CD4-positive, alpha-beta T cell (primary cell): ENCODE measurements around the gene RFC4. TPM values are rescaled to one million over a fixed set of nuclear protein-coding genes. Genes with fewer than 3 reads are reported as not detected.
"Not testable (repeated sequence)": the region's sequence is repeated elsewhere in the genome, so short reads cannot be mapped to it uniquely, and the experiment has no call there.

Source experiments
- ATAC-seq: fragments of 200-7000 bp; cut with Tn5 transposase; one replicate; pipeline ENCODE4 v1.10.0; 2022; ENCODE audit warnings: mild to moderate bottlenecking; ENCODE audit not compliant: poor library complexity
- CTCF ChIA-PET: fragments of 350-600 bp; sonication (Branson Sonifier 250); formaldehyde crosslinking; loops from one replicate; lab custom pipeline; 2021; ENCODE audit warnings: antibody characterized with exemption, inconsistent platforms; lab: Charles Lee
- POLR2A ChIA-PET: fragments of 350-600 bp; sonication (Branson Sonifier 250); formaldehyde crosslinking; loops from one replicate; lab custom pipeline; 2021; ENCODE audit warnings: antibody characterized with exemption, inconsistent platforms; lab: Charles Lee
- DNase-seq, 14 experiments: peaks; one replicate each; pipeline ENCODE4 v3.0.0-alpha.2; 2013 to 2020; ENCODE audit warnings: mixed read lengths in 2 of 14
- H3K27ac ChIP-seq, 2 donors: one replicate each; pipeline versions ENCODE4 v1.5.1 to v1.7.0; 2013; ENCODE audit warnings: low read length in 2 of 2, low read depth in 1 of 2, mild to moderate bottlenecking in 1 of 2
- H3K27me3 ChIP-seq, 2 experiments: 1 replicate in 1 of 2; 2 replicates in 1 of 2; pipeline versions ENCODE4 v1.6.1 to v1.7.0; 2013; ENCODE audit warnings: low read length in 2 of 2, control low read depth in 1 of 2, mild to moderate bottlenecking in 1 of 2, moderate library complexity in 1 of 2; ENCODE audit not compliant: insufficient read depth in 2 of 2, control insufficient read depth in 1 of 2
- H3K36me3 ChIP-seq: one replicate; pipeline ENCODE4 v1.6.1; 2013; ENCODE audit warnings: low read length, control low read depth; ENCODE audit not compliant: insufficient read depth
- H3K4me1 ChIP-seq: one replicate; pipeline ENCODE4 v1.6.1; 2013; ENCODE audit warnings: low read length, control low read depth; ENCODE audit not compliant: insufficient read depth
- H3K4me3 ChIP-seq: one replicate; pipeline ENCODE4 v1.5.1; 2013; ENCODE audit warnings: mild to moderate bottlenecking, low read length, moderate library complexity
- H3K9me3 ChIP-seq, 2 experiments: 1 replicate in 1 of 2; 2 replicates in 1 of 2; pipeline versions ENCODE4 v1.6.1 to v1.7.0; 2013; ENCODE audit warnings: low read length in 2 of 2, mild to moderate bottlenecking in 2 of 2, control low read depth in 1 of 2, moderate library complexity in 1 of 2; ENCODE audit not compliant: control insufficient read depth in 1 of 2, insufficient read depth in 1 of 2
- H3K27ac Mint-ChIP-seq: one replicate; pipeline ENCODE4 v1.8.0; 2020; ENCODE audit warnings: mixed read lengths
- H3K27me3 Mint-ChIP-seq: one replicate; pipeline ENCODE4 v1.8.0; 2021; ENCODE audit warnings: mixed read lengths
- H3K36me3 Mint-ChIP-seq: one replicate; pipeline ENCODE4 v1.8.0; 2021; ENCODE audit warnings: low read depth, mixed read lengths
- H3K4me1 Mint-ChIP-seq: one replicate; pipeline ENCODE4 v1.8.0; 2021; ENCODE audit warnings: low read depth, mixed read lengths
- H3K4me3 Mint-ChIP-seq: one replicate; pipeline ENCODE4 v1.8.0; 2020; ENCODE audit warnings: mild to moderate bottlenecking, mixed read lengths
- H3K9me3 Mint-ChIP-seq: one replicate; pipeline ENCODE4 v1.8.0; 2020; ENCODE audit warnings: mixed read lengths
- CTCF ChIP-seq: fragments of 200-600 bp; IDR thresholded peaks from one replicate; pipeline ENCODE4 v1.8.0; 2022; ENCODE audit warnings: antibody characterized with exemption, mild to moderate bottlenecking
- intact Hi-C, 2 experiments: fragments of 100-400 bp; cut with DNase I in 1 of 2; cut with micrococcal nuclease in 1 of 2; formaldehyde crosslinking; loops; one replicate each; pipeline versions ENCODE4 v1.15.1 to v1.9.0; 2023 to 2025; cut with DNase I, micrococcal nuclease
- total RNA-seq, 174 experiments: library from RNA in 2 of 174; stranded (reverse) in 2 of 174; gene quantifications; one replicate each; pipeline ENCODE4 v1.2.3 and lab custom pipeline; 2021 to 2026

Gene RFC4
- total RNA-seq, 2 experiments from 2014 or later: 8.6 to 12.6 TPM

GRCh38 chr3:186852994-186853393, 46.7 kb upstream of the RFC4 start:
- H3K27ac Mint-ChIP-seq: no peak overlapping the region

GRCh38 chr3:186851835-186852234, 45.6 kb upstream of the RFC4 start:
- not testable (repeated sequence) for ATAC-seq
- POLR2A ChIA-PET: interaction anchor here (1.2 to 1.4 kb wide), 2 partner anchors 64 to 80 kb away, joined by 4 read pairs; no protein-coding TSS in a partner anchor

More at GRCh38 chr3:186852994-186853393, 46.7 kb upstream of the RFC4 start:
- H3K27ac ChIP-seq: no peak overlapping the region
- ATAC-seq (no peak), DNase-seq (no peak)
- peaks cover 12% of the 10 kb centered on the region for H3K4me1 Mint-ChIP-seq
- peaks cover 3% of the 10 kb centered on the region for H3K4me1 ChIP-seq
- ChIA-PET CTCF (no interaction called here), POLR2A (interaction anchor here (1.0 kb wide), 1 partner anchor 78 kb away, joined by 5 read pairs; no protein-coding TSS in a partner anchor)
- no peaks in the 10 kb centered on the region for H3K27me3 Mint-ChIP-seq
- intact Hi-C loops: loop anchor here in 1 of 2 experiments (5.0 kb wide), 1 partner anchor 259 kb away; no protein-coding TSS in a partner anchor
- TF ChIP-seq CTCF: no peak
- H3K4me3 ChIP-seq: no peak overlapping the region
- H3K9me3 Mint-ChIP-seq: no peaks in the 10 kb centered on the region
- no peak overlapping the region for H3K4me3 Mint-ChIP-seq
- H3K9me3 ChIP-seq: peaks cover 0 to 2% of the 10 kb centered on the region in 2 experiments
- H3K36me3 ChIP-seq: no peaks in the 10 kb centered on the region
- H3K36me3 Mint-ChIP-seq: no peaks in the 10 kb centered on the region
- H3K27me3 ChIP-seq: no peaks in the 10 kb centered on the region

GRCh38 chr3:186849374-186849975, 43.2 kb upstream of the RFC4 start:
- Histone ChIP-seq H3K27ac (no peak overlapping the region), H3K4me1 (peaks cover 3% of the 10 kb centered on the region), H3K9me3 (no peaks in the 10 kb centered on the region), H3K36me3 (no peaks in the 10 kb centered on the region), H3K4me3 (no peak overlapping the region), H3K27me3 (peaks cover 0 to 4% of the 10 kb centered on the region in 2 experiments)
- ChIA-PET POLR2A (interaction anchor here (0.7 to 2.2 kb wide), 20 partner anchors 11 to 315 kb away, joined by 3 to 35 read pairs (median 5); partner anchors contain the start of genes RPL39L and ST6GAL1), CTCF (interaction anchor here (0.6 to 2.0 kb wide), 31 partner anchors 10 to 469 kb away, joined by 3 to 23 read pairs (median 4); partner anchors contain the start of genes RPL39L and ST6GAL1)
- H3K4me1 Mint-ChIP-seq: peaks cover 12% of the 10 kb centered on the region
- intact Hi-C loops: loop anchor here (1.0 to 10.0 kb wide), 6 partner anchors 82 to 825 kb away; partner anchors contain the start of gene SST (in 1 of the 2)
- H3K9me3 Mint-ChIP-seq: no peaks in the 10 kb centered on the region
- peak; percentile 75 for TF ChIP-seq CTCF
- H3K4me3 Mint-ChIP-seq: no peak overlapping the region
- H3K27ac Mint-ChIP-seq: peak overlapping the region; percentile 1
- peak; percentile 99 for ATAC-seq
- DNase-seq: peak in 4 of 14 experiments; percentile 24 to 81 (median 76)
- no peaks in the 10 kb centered on the region for H3K36me3 Mint-ChIP-seq
- peaks cover 5% of the 10 kb centered on the region for H3K27me3 Mint-ChIP-seq

More at GRCh38 chr3:186851835-186852234, 45.6 kb upstream of the RFC4 start:
- CTCF ChIA-PET: interaction anchor here (1.0 kb wide), 1 partner anchor 313 kb away, joined by 3 read pairs; no protein-coding TSS in a partner anchor
- not testable (repeated sequence) for H3K4me3 ChIP-seq, H3K36me3 ChIP-seq, H3K9me3 ChIP-seq, H3K27ac ChIP-seq, H3K9me3 Mint-ChIP-seq, H3K4me1 ChIP-seq, H3K4me3 Mint-ChIP-seq, H3K27ac Mint-ChIP-seq, H3K27me3 ChIP-seq, DNase-seq, H3K36me3 Mint-ChIP-seq, H3K27me3 Mint-ChIP-seq
- H3K4me1 Mint-ChIP-seq: peaks cover 12% of the 10 kb centered on the region
- intact Hi-C loops: loop anchor here in 1 of 2 experiments (5.0 kb wide), 1 partner anchor 260 kb away; no protein-coding TSS in a partner anchor
